ENCODE data around the gene NCKAP5. TPM values are rescaled to one million over a fixed set of nuclear protein-coding genes. Genes with fewer than 3 reads are reported as not detected.
A peak's percentile ranks its signal among the peaks of the same experiment; 100 is the strongest.

NCKAP5 gene
- total RNA-seq, 2 donors from 2014 or later, result 2.0 to 7.1 TPM

GRCh38 chr2:133192028-133192427, 376.2 kb downstream of the NCKAP5 start:
- no peaks in the 10 kb centered on the region for H3K9me3 ChIP-seq
- DNase-seq (ENCODE audit: low spot score), result no peak
- no peak overlapping the region for H3K27ac ChIP-seq
- no peaks in the 10 kb centered on the region for H3K4me1 ChIP-seq (replicated peaks)
- TF ChIP-seq POLR2A (IDR thresholded peaks at IDR 0.05) (no peak), POLR2AphosphoS5 (IDR thresholded peaks at IDR 0.05) (no peak), CTCF (IDR thresholded peaks at IDR 0.05) (no peak)
- H3K36me3 ChIP-seq, result no peaks in the 10 kb centered on the region
- H3K4me3 ChIP-seq, result no peak overlapping the region
- H3K27me3 ChIP-seq (replicated peaks; ENCODE audit: insufficient read depth), result no peaks in the 10 kb centered on the region
- intact Hi-C loops (cut with DNase I), result no loop called here
- 91% methylated on average over 3 of the region's 3 CpGs for WGBS

- Histone ChIP-seq H3K27me3 (replicated peaks; ENCODE audit: insufficient read depth) (no peaks in the 10 kb centered on the region), H3K4me3 (no peak overlapping the region), H3K27ac (no peak overlapping the region), H3K9me3 (no peaks in the 10 kb centered on the region), H3K4me1 (replicated peaks) (no peaks in the 10 kb centered on the region), H3K36me3 (no peaks in the 10 kb centered on the region)
- 71% methylated on average over 4 of the region's 4 CpGs for WGBS
- intact Hi-C loops (cut with DNase I), result no loop called here
- DNase-seq (ENCODE audit: low spot score), result no peak
- TF ChIP-seq POLR2A (IDR thresholded peaks at IDR 0.05), result no peak
- TF ChIP-seq POLR2AphosphoS5 (IDR thresholded peaks at IDR 0.05), result no peak
- no peak for TF ChIP-seq CTCF (IDR thresholded peaks at IDR 0.05)
Observed at GRCh38 chr2:133177196-133177595, 391.1 kb downstream of the NCKAP5 start.

- no peak overlapping the region for H3K27ac ChIP-seq
- TF ChIP-seq POLR2AphosphoS5 (IDR thresholded peaks at IDR 0.05) (no peak), CTCF (IDR thresholded peaks at IDR 0.05) (no peak), POLR2A (IDR thresholded peaks at IDR 0.05) (no peak)
- intact Hi-C loops (cut with DNase I), result no loop called here
- no peaks in the 10 kb centered on the region for H3K27me3 ChIP-seq (replicated peaks; ENCODE audit: insufficient read depth)
- no peaks in the 10 kb centered on the region for H3K36me3 ChIP-seq
- DNase-seq (ENCODE audit: low spot score), result no peak
- H3K9me3 ChIP-seq, result no peaks in the 10 kb centered on the region
- WGBS, result 90% methylated on average over 3 of the region's 3 CpGs
- no peaks in the 10 kb centered on the region for H3K4me1 ChIP-seq (replicated peaks)
- no peak overlapping the region for H3K4me3 ChIP-seq
Observed at GRCh38 chr2:133175926-133176325, 392.3 kb downstream of the NCKAP5 start.

- intact Hi-C loops (cut with DNase I), result loop anchor here (5.0 kb wide), 1 partner anchor 626 kb away; no protein-coding TSS in a partner anchor
- TF ChIP-seq POLR2A (IDR thresholded peaks at IDR 0.05) (no peak), CTCF (IDR thresholded peaks at IDR 0.05) (no peak), POLR2AphosphoS5 (IDR thresholded peaks at IDR 0.05) (no peak)
Observed at GRCh38 chr2:133173224-133173623, 395.0 kb downstream of the NCKAP5 start.

GRCh38 chr2:133171393-133172004, 396.8 kb downstream of the NCKAP5 start:
- WGBS, result 11% methylated on average over 3 of the region's 3 CpGs
- intact Hi-C loops (cut with DNase I), result loop anchor here (5.0 kb wide), 1 partner anchor 624 kb away; no protein-coding TSS in a partner anchor
- Histone ChIP-seq H3K4me1 (replicated peaks) (no peaks in the 10 kb centered on the region), H3K9me3 (no peaks in the 10 kb centered on the region), H3K4me3 (no peak overlapping the region), H3K27ac (no peak overlapping the region), H3K27me3 (replicated peaks; ENCODE audit: insufficient read depth) (no peaks in the 10 kb centered on the region), H3K36me3 (no peaks in the 10 kb centered on the region)
- peak in 3 of 4 experiments; percentile 55 to 73 (median 57) for TF ChIP-seq CTCF (IDR thresholded peaks at IDR 0.05)
- TF ChIP-seq POLR2AphosphoS5 (IDR thresholded peaks at IDR 0.05), result no peak
- peak; percentile 12 for DNase-seq (ENCODE audit: low spot score)

More at GRCh38 chr2:133173224-133173623, 395.0 kb downstream of the NCKAP5 start:
- Histone ChIP-seq H3K9me3 (no peaks in the 10 kb centered on the region), H3K4me1 (replicated peaks) (no peaks in the 10 kb centered on the region), H3K27me3 (replicated peaks; ENCODE audit: insufficient read depth) (no peaks in the 10 kb centered on the region), H3K4me3 (no peak overlapping the region), H3K36me3 (no peaks in the 10 kb centered on the region), H3K27ac (no peak overlapping the region)
- no peak for DNase-seq (ENCODE audit: low spot score)

Data from prostate gland (tissue), 2 donors.